WTC11 (cell line): Measurements from ENCODE around the gene HDAC8. TPM values are rescaled to one million over a fixed set of nuclear protein-coding genes. Genes with fewer than 3 reads are reported as not detected.
"Not testable (repeated sequence)": the region's sequence is repeated elsewhere in the genome, so short reads cannot be mapped to it uniquely, and the experiment has no call there.

Experiments used
- ATAC-seq: fragments of 200-7000 bp; cut with Tn5 transposase; 2 replicates; pipeline ENCODE4 v1.10.0; 2021; ENCODE audit warnings: mild to moderate bottlenecking, moderate library complexity
- CTCF ChIA-PET: fragments of 300-600 bp; sonication (Branson Sonifier 250); formaldehyde crosslinking; loops from one replicate; lab custom pipeline; 2021; ENCODE audit warnings: antibody characterized with exemption; lab: Charles Lee
- POLR2A ChIA-PET: fragments of 350-600 bp; sonication (Branson Sonifier 250); formaldehyde crosslinking; loops from one replicate; lab custom pipeline; 2021; ENCODE audit warnings: antibody characterized with exemption; lab: Charles Lee
- DNase-seq: peaks from one replicate; pipeline ENCODE4 v3.0.0; 2021; ENCODE audit warnings: low spot score
- H3K27ac Mint-ChIP-seq: 2 replicates; pipeline ENCODE4 v1.8.0; 2021; ENCODE audit warnings: mixed read lengths
- H3K27me3 Mint-ChIP-seq: 2 replicates; pipeline ENCODE4 v1.8.0; 2021; ENCODE audit warnings: low read depth, mild to moderate bottlenecking, moderate library complexity, mixed read lengths
- H3K36me3 Mint-ChIP-seq: 2 replicates; pipeline ENCODE4 v1.8.0; 2021; ENCODE audit warnings: mixed read lengths
- H3K4me1 Mint-ChIP-seq: 2 replicates; pipeline ENCODE4 v1.8.0; 2022; ENCODE audit warnings: mixed read lengths
- H3K4me3 Mint-ChIP-seq: 2 replicates; pipeline ENCODE4 v1.8.0; 2021; ENCODE audit warnings: mild to moderate bottlenecking, moderate library complexity, mixed read lengths
- H3K9me3 Mint-ChIP-seq: 2 replicates; pipeline ENCODE4 v1.8.0; 2021; ENCODE audit warnings: mixed read lengths
- ATF3 ChIP-seq: sonication (generic); formaldehyde crosslinking; conservative IDR thresholded peaks from 2 replicates; pipeline ENCODE4 v1.8.1; 2022; ENCODE audit warnings: mild to moderate bottlenecking, missing genetic modification reagents
- CTCF ChIP-seq: fragments of 200-600 bp; IDR thresholded peaks from 2 replicates; pipeline ENCODE4 v1.8.0; 2022; ENCODE audit warnings: antibody characterized with exemption
- ELF4 ChIP-seq: sonication (generic); formaldehyde crosslinking; IDR thresholded peaks from 2 replicates; pipeline ENCODE4 v1.8.1; 2022; ENCODE audit warnings: low read depth, mild to moderate bottlenecking, moderate library complexity, missing genetic modification reagents
- GTF2I ChIP-seq: fragments of 250-450 bp; sonication (Bioruptor Pico); conservative IDR thresholded peaks from 2 replicates; pipeline ENCODE4 v1.4.0; 2021; ENCODE audit warnings: mild to moderate bottlenecking
- IRF1 ChIP-seq: sonication (generic); formaldehyde crosslinking; IDR thresholded peaks from 2 replicates; pipeline ENCODE4 v1.8.0; 2023; ENCODE audit warnings: missing genetic modification reagents
- JUN ChIP-seq: sonication (generic); formaldehyde crosslinking; IDR thresholded peaks from 2 replicates; pipeline ENCODE4 v1.8.0; 2023; ENCODE audit warnings: mild to moderate bottlenecking, missing genetic modification reagents
- KAT7 ChIP-seq: sonication (generic); formaldehyde crosslinking; IDR thresholded peaks from 2 replicates; pipeline ENCODE4 v1.8.1; 2023; ENCODE audit warnings: missing genetic modification reagents, mild to moderate bottlenecking, borderline replicate concordance
- NFE2L1 ChIP-seq: sonication (generic); formaldehyde crosslinking; IDR thresholded peaks from 2 replicates; pipeline ENCODE4 v1.8.1; 2023; ENCODE audit warnings: missing genetic modification reagents
- PREB ChIP-seq: sonication (generic); formaldehyde crosslinking; IDR thresholded peaks from 2 replicates; pipeline ENCODE4 v1.8.1; 2022; ENCODE audit warnings: mild to moderate bottlenecking, missing genetic modification reagents, moderate library complexity, borderline replicate concordance
- SP1 ChIP-seq: sonication (generic); formaldehyde crosslinking; conservative IDR thresholded peaks from 2 replicates; pipeline ENCODE4 v1.8.1; 2022; ENCODE audit warnings: missing genetic modification reagents
- ZNF512 ChIP-seq: sonication (generic); formaldehyde crosslinking; IDR thresholded peaks from 2 replicates; pipeline ENCODE4 v1.8.1; 2022; ENCODE audit warnings: missing genetic modification reagents, borderline replicate concordance
- total RNA-seq: library from RNA; stranded (reverse); gene quantifications from 3 replicates; pipeline ENCODE4 v1.2.3, GENCODE V29; 2021
- TF ChIP-seq, protein P1 (sequence below): fragments of 250-450 bp; sonication (Bioruptor Pico); IDR thresholded peaks from 2 replicates; pipeline ENCODE4 v1.9.0; 2021; ENCODE audit warnings: mild to moderate bottlenecking

The HDAC8 gene
- total RNA-seq, 1 experiment from 2014 or later, result 22.5 TPM

DNA sequence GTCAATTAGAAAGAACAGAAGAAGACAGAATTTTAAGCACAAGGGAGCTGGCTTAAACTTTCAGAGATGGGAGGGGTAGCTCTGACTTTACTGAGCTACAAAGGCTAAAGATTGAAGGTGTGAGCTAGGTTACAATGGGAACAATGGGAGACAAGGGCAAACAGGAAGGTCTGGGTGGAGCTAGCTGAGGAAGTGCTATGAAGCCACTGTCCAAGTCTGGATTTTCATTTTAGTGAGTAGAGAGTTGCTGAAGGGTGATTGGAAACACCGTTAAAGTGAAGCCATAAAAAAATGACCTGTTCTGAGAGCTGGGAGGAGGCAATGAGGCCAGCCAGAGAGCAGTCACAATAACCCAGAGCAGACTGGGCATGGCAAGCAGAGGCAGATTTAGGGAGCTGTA lies 162.7 kb downstream of the HDAC8 start (continued):
- TF ChIP-seq, protein P1, sequence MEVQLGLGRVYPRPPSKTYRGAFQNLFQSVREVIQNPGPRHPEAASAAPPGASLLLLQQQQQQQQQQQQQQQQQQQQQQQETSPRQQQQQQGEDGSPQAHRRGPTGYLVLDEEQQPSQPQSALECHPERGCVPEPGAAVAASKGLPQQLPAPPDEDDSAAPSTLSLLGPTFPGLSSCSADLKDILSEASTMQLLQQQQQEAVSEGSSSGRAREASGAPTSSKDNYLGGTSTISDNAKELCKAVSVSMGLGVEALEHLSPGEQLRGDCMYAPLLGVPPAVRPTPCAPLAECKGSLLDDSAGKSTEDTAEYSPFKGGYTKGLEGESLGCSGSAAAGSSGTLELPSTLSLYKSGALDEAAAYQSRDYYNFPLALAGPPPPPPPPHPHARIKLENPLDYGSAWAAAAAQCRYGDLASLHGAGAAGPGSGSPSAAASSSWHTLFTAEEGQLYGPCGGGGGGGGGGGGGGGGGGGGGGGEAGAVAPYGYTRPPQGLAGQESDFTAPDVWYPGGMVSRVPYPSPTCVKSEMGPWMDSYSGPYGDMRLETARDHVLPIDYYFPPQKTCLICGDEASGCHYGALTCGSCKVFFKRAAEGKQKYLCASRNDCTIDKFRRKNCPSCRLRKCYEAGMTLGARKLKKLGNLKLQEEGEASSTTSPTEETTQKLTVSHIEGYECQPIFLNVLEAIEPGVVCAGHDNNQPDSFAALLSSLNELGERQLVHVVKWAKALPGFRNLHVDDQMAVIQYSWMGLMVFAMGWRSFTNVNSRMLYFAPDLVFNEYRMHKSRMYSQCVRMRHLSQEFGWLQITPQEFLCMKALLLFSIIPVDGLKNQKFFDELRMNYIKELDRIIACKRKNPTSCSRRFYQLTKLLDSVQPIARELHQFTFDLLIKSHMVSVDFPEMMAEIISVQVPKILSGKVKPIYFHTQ (CRISPR knock-in tag), result no peak
- TF ChIP-seq ATF3 (CRISPR knock-in tag) (no peak), IRF1 (CRISPR knock-in tag) (no peak), CTCF (no peak), NFE2L1 (CRISPR knock-in tag) (no peak), GTF2I (CRISPR knock-in tag) (no peak), KAT7 (CRISPR knock-in tag) (no peak)

GRCh38 chrX:72408885-72409284 lies 163.8 kb downstream of the HDAC8 start:
- no peak for TF ChIP-seq ZNF512
- no peak for TF ChIP-seq JUN (CRISPR knock-in tag)
- TF ChIP-seq PREB, result no peak
- no peak for TF ChIP-seq NFE2L1 (CRISPR knock-in tag)
- TF ChIP-seq ELF4 (CRISPR knock-in tag), result no peak
- TF ChIP-seq SP1 (CRISPR knock-in tag), result no peak
- ChIA-PET CTCF (interaction anchor here (1.5 kb wide), 1 partner anchor 27 kb away, joined by 3 read pairs; no protein-coding TSS in a partner anchor), POLR2A (no interaction called here)
- H3K9me3 Mint-ChIP-seq, result peaks cover 11% of the 10 kb centered on the region; the same call in 1 of the 2 replicates
- H3K27me3 Mint-ChIP-seq, result no peaks in the 10 kb centered on the region
- peaks cover 11% of the 10 kb centered on the region; the same call in 1 of the 2 replicates for H3K36me3 Mint-ChIP-seq
- 0 out of 2 replicates have a peak, but pooled peaks cover 5% of the 10 kb centered on the region for H3K4me1 Mint-ChIP-seq
- ATAC-seq (no peak), DNase-seq (no peak)
- H3K4me3 Mint-ChIP-seq, result no peak overlapping the region
- no peak overlapping the region for H3K27ac Mint-ChIP-seq

GRCh38 chrX:72405136-72405535 lies 167.5 kb downstream of the HDAC8 start:
- peaks cover 11% of the 10 kb centered on the region; the same call in 1 of the 2 replicates for H3K9me3 Mint-ChIP-seq
- ATAC-seq, DNase-seq, H3K4me1 Mint-ChIP-seq, H3K27ac Mint-ChIP-seq, POLR2A ChIA-PET, CTCF ChIA-PET, H3K36me3 Mint-ChIP-seq, H3K27me3 Mint-ChIP-seq, H3K4me3 Mint-ChIP-seq: not testable (repeated sequence)
